NCI-H146 (cell line): ENCODE measurements around the gene CD68.

Experiments
- DNase-seq: peaks from one replicate; lab custom pipeline; 2025; lab: John Stamatoyannopoulos, UW

Gene CD68

GRCh38 chr17:7559320-7560171 lies 19.9 kb upstream of the CD68 start:
- peak; percentile 18 for DNase-seq

GRCh38 chr17:7560172-7561027 lies 19.0 kb upstream of the CD68 start:
- peak; percentile 51 for DNase-seq

GRCh38 chr17:7561028-7561575 lies 18.3 kb upstream of the CD68 start:
- peak; percentile 88 for DNase-seq

- peak; percentile 87 for DNase-seq
Measured at GRCh38 chr17:7561589-7562207, 17.7 kb upstream of the CD68 start, which contains the start of gene SENP3. Gene SENP3, plus strand, starts transcription at chr17:7561919. Its CDS starts 1,158 bp downstream, at chr17:7563077.

- DNase-seq: peak; percentile 45
Measured at GRCh38 chr17:7562208-7562605, 17.2 kb upstream of the CD68 start.

GRCh38 chr17:7563115-7563869 lies 16.1 kb upstream of the CD68 start:
- DNase-seq: no peak

GRCh38 chr17:7569571-7569970 lies 9.9 kb upstream of the CD68 start:
- no peak for DNase-seq

- DNase-seq: no peak
Measured at GRCh38 chr17:7570351-7570750, 9.1 kb upstream of the CD68 start.

- DNase-seq: no peak
Measured at GRCh38 chr17:7572338-7572587, 7.2 kb upstream of the CD68 start.

GRCh38 chr17:7572588-7573323 lies 6.7 kb upstream of the CD68 start:
- peak; percentile 99 for DNase-seq

- DNase-seq: peak; percentile 92
Measured at GRCh38 chr17:7573324-7574080, 5.9 kb upstream of the CD68 start.

GRCh38 chr17:7574176-7574953 lies 5.1 kb upstream of the CD68 start:
- peak; percentile 10 for DNase-seq

GRCh38 chr17:7575481-7575883 lies 4.0 kb upstream of the CD68 start:
- no peak for DNase-seq

GRCh38 chr17:7575959-7576358 lies 3.5 kb upstream of the CD68 start:
- DNase-seq: no peak

GRCh38 chr17:7576432-7576937 lies 3.0 kb upstream of the CD68 start:
- no peak for DNase-seq

GRCh38 chr17:7577327-7578199 lies 1.9 kb upstream of the CD68 start:
- no peak for DNase-seq

GRCh38 chr17:7579834-7580603 lies 581 bp downstream of the CD68 start:
- DNase-seq: no peak
